Sigmoid colon (tissue), 7 donors: ENCODE results near the gene TRPC3. TPM values are rescaled to one million over a fixed set of nuclear protein-coding genes. Genes with fewer than 3 reads are reported as not detected.

ENCODE experiments used
- DNase-seq: peaks from one replicate; pipeline ENCODE4 v3.0.0-alpha.2; 2019
- H3K27ac ChIP-seq, 4 donors: fragments of 200-600 bp; sonication (generic); one replicate each; pipeline ENCODE4 v1.5.1; 2016 to 2019; ENCODE audit warnings: mild to moderate bottlenecking in 1 of 4
- H3K27me3 ChIP-seq, 3 donors: fragments of 200-600 bp; sonication (generic); one replicate each; pipeline ENCODE4 v1.5.1; 2019; ENCODE audit warnings: mild to moderate bottlenecking in 1 of 3
- H3K36me3 ChIP-seq, 4 donors: fragments of 200-600 bp; sonication (generic); one replicate each; pipeline ENCODE4 v1.5.1; 2016 to 2019
- H3K4me1 ChIP-seq, 4 donors: fragments of 200-600 bp; sonication (generic); one replicate each; pipeline ENCODE4 v1.5.1; 2017 to 2019
- H3K4me3 ChIP-seq, 4 donors: fragments of 200-600 bp; sonication (generic); one replicate each; pipeline ENCODE4 v1.5.1; 2017 to 2019; ENCODE audit warnings: mild to moderate bottlenecking in 2 of 4, moderate library complexity in 1 of 4
- H3K9me3 ChIP-seq, 4 donors: fragments of 200-600 bp in 3 of 4; sonication (generic) in 3 of 4; one replicate each; pipeline versions ENCODE4 v1.5.1 to v1.6.1; 2013 to 2019
- EP300 ChIP-seq, 4 donors: sonication (generic); formaldehyde crosslinking; IDR thresholded peaks; one replicate each; pipeline ENCODE4 v1.6.1; 2017; ENCODE audit warnings: antibody characterized with exemption in 4 of 4
- POLR2A ChIP-seq, 2 donors: fragments of 450-650 bp; IDR thresholded peaks; one replicate each; pipeline ENCODE4 v1.6.1; 2016; ENCODE audit warnings: antibody characterized with exemption in 2 of 2, mild to moderate bottlenecking in 2 of 2, moderate library complexity in 2 of 2
- POLR2AphosphoS5 ChIP-seq, 4 donors: sonication (generic); formaldehyde crosslinking; IDR thresholded peaks; one replicate each; pipeline ENCODE4 v1.6.1; 2017; ENCODE audit warnings: antibody characterized with exemption in 4 of 4
- WGBS, 2 donors: extraction: QIAGEN DNeasy Blood & Tissue Kit; methylation state at CpG; one replicate each; pipeline ENCODE4 v1.1.7; 2013; 5-methylcytosine and 5-hydroxymethylcytosine counted together
- intact Hi-C: fragments of 100-400 bp; cut with DNase I; formaldehyde crosslinking; loops from one replicate; pipeline ENCODE4 v1.15.1; 2023
- polyA plus RNA-seq, 3 donors: library from polyadenylated mRNA; stranded (reverse); fragments of 200-250 nt; gene quantifications; one replicate each; pipeline ENCODE4 v1.2.3, GENCODE V29; 2013
- total RNA-seq, 4 donors: library from RNA; depleted of rRNA; stranded (reverse); fragments of >200 nt; gene quantifications; one replicate each; pipeline ENCODE4 v1.1.0, GENCODE V29; 2016
- TF ChIP-seq, protein P1 (sequence below), 4 experiments: fragments of 450-650 bp in 3 of 4; fragments of 200-600 bp in 1 of 4; IDR thresholded peaks; one replicate each; pipeline ENCODE4 v1.5.1; 2016 to 2019; ENCODE audit warnings: antibody characterized with exemption in 4 of 4, mild to moderate bottlenecking in 3 of 4, moderate library complexity in 2 of 4
- donor health status: healthy with polysubstance abuse.
- donor health status: Bipolar disorder and iron deficiency.
- donor health status: healthy.

Gene TRPC3
- total and polyA plus RNA-seq, 7 donors: 0.12 to 1.1 (median 0.36) TPM; not detected in 2

DNA sequence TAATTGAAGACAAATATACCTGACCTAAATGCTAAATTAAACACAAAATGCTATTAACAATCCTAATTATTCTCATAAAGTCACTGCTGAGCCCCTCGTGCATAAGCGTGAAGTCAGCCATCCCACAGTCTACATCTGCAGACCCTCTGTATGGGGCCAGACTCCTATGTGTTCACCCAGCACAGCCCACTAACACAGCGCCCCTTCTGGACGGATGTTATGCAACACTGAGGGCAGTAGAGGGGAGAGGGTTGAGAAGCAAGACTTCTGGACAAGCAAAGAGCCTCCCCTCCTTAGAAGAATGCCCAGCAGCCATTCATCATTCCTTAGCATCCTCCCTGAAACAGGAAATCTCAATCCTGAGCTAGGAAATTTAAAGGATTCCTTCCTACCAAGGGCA is 7.9 kb downstream of the TRPC3 start:
- DNase-seq: no peak
- H3K36me3 ChIP-seq: no peaks in the 10 kb centered on the region
- 62 to 67% methylated on average over 4 of the region's 4 CpGs for WGBS, 2 donors
- H3K4me1 ChIP-seq: no peaks in the 10 kb centered on the region
- H3K9me3 ChIP-seq: no peaks in the 10 kb centered on the region
- intact Hi-C loops: no loop called here
- no peak overlapping the region for H3K4me3 ChIP-seq
- no peaks in the 10 kb centered on the region for H3K27me3 ChIP-seq
- TF ChIP-seq, protein P1, sequence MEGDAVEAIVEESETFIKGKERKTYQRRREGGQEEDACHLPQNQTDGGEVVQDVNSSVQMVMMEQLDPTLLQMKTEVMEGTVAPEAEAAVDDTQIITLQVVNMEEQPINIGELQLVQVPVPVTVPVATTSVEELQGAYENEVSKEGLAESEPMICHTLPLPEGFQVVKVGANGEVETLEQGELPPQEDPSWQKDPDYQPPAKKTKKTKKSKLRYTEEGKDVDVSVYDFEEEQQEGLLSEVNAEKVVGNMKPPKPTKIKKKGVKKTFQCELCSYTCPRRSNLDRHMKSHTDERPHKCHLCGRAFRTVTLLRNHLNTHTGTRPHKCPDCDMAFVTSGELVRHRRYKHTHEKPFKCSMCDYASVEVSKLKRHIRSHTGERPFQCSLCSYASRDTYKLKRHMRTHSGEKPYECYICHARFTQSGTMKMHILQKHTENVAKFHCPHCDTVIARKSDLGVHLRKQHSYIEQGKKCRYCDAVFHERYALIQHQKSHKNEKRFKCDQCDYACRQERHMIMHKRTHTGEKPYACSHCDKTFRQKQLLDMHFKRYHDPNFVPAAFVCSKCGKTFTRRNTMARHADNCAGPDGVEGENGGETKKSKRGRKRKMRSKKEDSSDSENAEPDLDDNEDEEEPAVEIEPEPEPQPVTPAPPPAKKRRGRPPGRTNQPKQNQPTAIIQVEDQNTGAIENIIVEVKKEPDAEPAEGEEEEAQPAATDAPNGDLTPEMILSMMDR (IDR thresholded peaks at IDR 0.05): no peak
- no peak for TF ChIP-seq EP300 (IDR thresholded peaks at IDR 0.05)
- TF ChIP-seq POLR2A (IDR thresholded peaks at IDR 0.05): no peak
- no peak for TF ChIP-seq POLR2AphosphoS5 (IDR thresholded peaks at IDR 0.05)
- H3K27ac ChIP-seq: no peak overlapping the region

DNA sequence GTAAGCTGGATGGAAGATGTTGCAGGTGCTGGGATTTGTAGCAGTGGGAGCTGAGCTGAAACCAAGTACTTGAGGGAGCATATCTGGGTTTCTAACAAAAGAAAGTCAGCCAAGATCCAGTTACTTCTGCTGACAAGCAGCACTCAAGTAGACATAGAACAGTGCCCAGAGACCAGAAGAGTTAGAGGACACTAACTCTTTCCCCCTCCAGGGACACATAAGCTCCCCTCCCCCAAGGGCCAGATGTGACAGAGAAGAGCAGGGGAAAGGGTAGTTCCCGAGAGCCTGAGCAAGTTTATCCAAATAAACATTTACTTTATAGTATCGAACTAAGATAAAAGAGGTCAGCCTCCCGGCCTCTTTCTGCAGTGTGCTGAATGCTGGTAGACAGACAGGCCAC is 12.2 kb downstream of the TRPC3 start:
- H3K4me3 ChIP-seq: no peak overlapping the region
- no peak for DNase-seq
- intact Hi-C loops: no loop called here
- H3K4me1 ChIP-seq: no peaks in the 10 kb centered on the region
- WGBS, 2 donors: 13 to 49% methylated on average over 3 of the region's 3 CpGs
- no peaks in the 10 kb centered on the region for H3K9me3 ChIP-seq
- TF ChIP-seq POLR2AphosphoS5 (IDR thresholded peaks at IDR 0.05) (no peak), EP300 (IDR thresholded peaks at IDR 0.05) (no peak), POLR2A (IDR thresholded peaks at IDR 0.05) (no peak)
- TF ChIP-seq, protein P1 (IDR thresholded peaks at IDR 0.05): no peak
- H3K27me3 ChIP-seq: no peaks in the 10 kb centered on the region
- H3K27ac ChIP-seq: no peak overlapping the region
- H3K36me3 ChIP-seq: no peaks in the 10 kb centered on the region

DNA sequence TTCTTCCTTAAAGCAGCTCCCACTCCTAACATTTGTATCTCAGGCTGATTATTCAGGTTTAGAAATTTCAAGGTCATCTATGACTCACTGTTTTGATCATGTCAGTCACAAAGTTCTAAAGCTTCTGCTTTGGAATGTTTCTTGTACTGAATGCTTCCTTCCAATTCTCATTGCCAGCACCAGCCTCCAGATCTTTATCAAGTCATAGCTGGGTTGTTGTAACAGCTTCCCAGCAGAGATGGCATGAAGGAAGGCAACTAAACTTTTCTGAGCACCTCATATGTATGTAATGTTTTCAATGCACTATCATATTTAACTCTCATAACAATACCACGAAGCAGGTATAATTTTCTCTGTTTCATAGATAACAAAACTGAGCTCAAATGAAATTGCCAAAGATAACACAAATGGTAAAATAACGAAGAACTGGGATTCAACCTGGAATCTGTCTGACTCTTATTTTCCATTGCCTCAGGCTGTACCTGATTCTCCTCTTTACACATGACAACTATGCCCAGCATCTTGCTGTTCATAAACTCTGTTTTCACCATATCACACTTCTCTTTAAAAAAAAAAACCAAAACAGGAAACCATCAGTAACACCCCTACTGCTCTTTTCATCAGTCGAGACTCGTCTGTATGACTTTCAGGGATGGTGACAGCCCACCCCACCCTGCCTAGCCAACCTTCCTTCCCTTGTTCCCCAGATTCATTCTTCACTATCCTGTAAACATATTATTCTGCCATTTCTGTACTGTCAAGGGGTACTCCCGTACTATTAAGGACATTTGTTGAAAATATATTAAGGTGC is 13.4 kb downstream of the TRPC3 start:
- TF ChIP-seq POLR2AphosphoS5 (IDR thresholded peaks at IDR 0.05) (no peak), EP300 (IDR thresholded peaks at IDR 0.05) (no peak), POLR2A (IDR thresholded peaks at IDR 0.05) (no peak)
- TF ChIP-seq, protein P1 (IDR thresholded peaks at IDR 0.05): no peak
- Histone ChIP-seq H3K4me3 (no peak overlapping the region), H3K4me1 (no peaks in the 10 kb centered on the region), H3K27me3 (no peaks in the 10 kb centered on the region), H3K36me3 (no peaks in the 10 kb centered on the region), H3K9me3 (no peaks in the 10 kb centered on the region), H3K27ac (no peak overlapping the region)
- no peak for DNase-seq
- WGBS, 2 donors: 71 to 75% methylated on average over 5 of the region's 5 CpGs
- intact Hi-C loops: no loop called here

DNA sequence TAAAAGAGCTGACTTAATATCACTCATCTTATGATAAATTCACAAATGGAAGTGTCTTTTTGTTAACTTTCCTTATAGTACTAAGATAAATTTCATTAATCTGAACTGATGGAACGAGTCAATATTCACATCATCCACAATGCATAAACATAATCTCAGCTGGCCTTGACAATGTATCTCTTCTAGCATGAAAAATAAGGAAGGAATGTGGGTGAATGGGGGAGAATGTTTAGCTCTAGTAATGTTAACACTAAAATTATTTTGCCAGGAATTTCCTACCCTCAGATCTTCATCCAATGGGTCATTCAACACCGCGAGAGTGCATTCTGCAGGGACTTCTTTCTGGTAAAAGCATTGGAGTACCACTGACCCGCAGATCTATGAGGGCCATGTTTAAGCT is 15.8 kb downstream of the TRPC3 start:
- H3K9me3 ChIP-seq: no peaks in the 10 kb centered on the region
- H3K27me3 ChIP-seq: no peaks in the 10 kb centered on the region
- no peak overlapping the region for H3K27ac ChIP-seq
- no peaks in the 10 kb centered on the region for H3K4me1 ChIP-seq
- no peak for DNase-seq
- WGBS, 2 donors: 67 to 78% methylated on average over 4 of the region's 4 CpGs
- TF ChIP-seq, protein P1 (IDR thresholded peaks at IDR 0.05): no peak
- TF ChIP-seq POLR2A (IDR thresholded peaks at IDR 0.05) (no peak), EP300 (IDR thresholded peaks at IDR 0.05) (no peak), POLR2AphosphoS5 (IDR thresholded peaks at IDR 0.05) (no peak)
- intact Hi-C loops: no loop called here
- H3K36me3 ChIP-seq: no peaks in the 10 kb centered on the region
- H3K4me3 ChIP-seq: no peak overlapping the region
